Stimulated activated CD4-positive, alpha-beta T cell treated with anti-CD3 and anti-CD28 coated beads, Interleukin-15, amount 100 ng/mL, for 24 hours (primary cell): Measurements from ENCODE around the gene KCTD1.

Source experiments
- DNase-seq: peaks from one replicate; pipeline ENCODE4 v3.0.0-alpha.2; 2020

Gene KCTD1

DNA sequence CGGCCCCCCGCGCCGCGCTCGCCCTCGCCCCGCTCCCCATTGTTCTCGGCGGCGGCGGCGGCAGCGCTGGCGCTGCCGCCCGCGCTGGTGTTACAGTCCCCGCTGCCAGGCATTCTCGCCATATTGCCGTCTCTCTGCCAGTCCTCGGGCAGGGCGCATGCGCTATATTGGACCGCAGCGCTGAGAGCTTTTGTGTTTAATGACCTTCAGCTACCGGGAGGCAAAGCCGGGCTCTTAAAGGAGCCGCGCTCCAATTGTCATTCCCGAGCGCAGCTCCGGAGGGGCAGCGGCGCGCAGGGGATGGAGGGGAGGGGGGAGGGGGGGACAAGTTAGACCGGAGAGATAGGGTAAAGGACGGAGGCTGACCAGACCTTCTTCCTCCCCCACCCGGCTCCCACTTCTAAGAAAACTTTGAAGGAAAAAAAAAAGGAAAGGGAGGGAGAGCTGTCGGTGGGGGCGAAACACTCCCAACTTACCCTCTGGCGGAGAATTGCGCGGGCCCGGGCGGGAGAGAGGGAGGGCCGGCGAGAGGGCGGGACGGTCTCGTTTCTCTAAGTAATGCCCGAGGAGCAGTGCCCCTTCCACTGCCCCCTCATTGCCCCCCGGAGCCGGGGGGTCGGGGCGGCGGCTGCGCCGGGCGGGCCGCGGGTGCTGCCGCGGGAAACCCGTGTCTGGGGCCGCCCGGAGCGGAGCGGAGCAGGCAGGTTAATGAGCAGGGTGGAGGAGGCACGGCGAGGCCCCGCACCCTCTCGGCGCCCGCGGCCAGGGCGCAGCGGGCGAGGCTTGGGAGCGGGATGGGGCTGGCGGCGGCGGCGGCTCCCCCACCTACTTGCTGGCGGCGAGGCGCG is at the start of gene KCTD1:
Gene KCTD1 (minus strand): TSS at position 139 of the 848 bp plus-strand sequence. CDS start 17 bp downstream, at position 122.
- DNase-seq, result peak; percentile 83

DNA sequence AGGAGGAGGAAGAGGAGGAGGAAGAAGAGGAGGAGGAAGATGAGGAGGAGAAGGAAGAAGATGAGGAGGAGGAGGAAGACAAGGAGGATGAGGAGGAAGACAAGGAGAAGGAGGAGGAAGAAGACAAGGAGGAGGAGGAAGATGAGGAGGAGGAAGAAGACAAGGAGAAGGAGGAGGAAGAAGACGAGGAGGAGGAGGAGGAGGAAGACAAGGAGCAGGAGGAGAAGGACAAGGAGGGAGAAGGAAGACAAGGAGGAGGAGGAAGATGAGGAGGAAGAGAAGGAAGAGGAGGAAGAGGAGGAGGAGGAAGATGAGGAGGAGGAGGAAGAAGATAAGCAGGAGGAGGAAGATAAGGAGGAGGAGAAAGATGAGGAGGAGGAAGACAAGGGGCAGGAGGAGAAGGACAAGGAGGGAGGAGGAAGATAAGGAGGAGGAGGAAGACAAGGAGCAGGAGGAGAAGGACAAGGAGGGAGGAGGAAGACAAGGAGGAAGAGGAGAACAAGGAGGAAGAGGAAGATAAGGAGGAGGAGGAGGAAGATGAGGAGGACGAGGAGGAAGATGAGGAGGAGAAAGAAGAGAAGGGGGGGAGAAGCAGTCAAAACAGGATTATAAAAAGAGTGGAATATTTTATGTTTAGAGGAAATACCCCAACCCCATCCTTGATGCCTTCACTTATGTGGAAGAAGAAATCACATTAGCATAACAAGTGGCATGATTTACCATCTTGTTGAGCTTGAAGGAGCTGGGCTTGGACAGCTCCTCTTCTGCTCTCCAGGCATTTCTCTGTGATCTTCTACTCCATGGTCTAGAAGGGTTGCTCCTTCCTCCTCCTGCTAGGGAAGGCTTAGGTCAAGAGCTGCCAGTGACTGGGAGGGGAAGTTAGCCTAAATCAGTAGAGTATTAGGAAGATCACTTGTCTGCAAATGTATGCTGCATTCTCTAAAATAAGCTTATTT is 45.3 kb upstream of the KCTD1 start:
- DNase-seq, result no peak

DNA sequence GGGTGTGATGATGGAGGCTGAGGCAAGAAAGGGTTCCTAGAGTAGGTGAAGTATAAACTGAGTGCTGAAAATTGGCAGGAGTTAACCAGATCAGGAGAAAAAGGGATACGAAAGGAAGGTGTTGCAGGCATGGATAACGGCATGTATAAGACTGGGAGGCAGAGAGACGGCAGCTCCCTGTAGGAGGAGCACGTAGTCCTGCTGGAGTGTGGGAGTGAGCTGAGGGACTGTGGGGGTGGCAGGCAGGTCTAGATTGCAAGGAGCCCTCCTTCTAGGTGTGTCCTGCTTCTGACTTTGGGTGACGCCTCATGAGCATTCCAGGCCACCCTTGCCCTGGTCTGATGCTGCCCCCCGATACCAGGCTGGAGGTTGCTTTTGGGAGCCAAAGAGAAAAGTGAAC is 36.4 kb upstream of the KCTD1 start:
- no peak for DNase-seq

DNA sequence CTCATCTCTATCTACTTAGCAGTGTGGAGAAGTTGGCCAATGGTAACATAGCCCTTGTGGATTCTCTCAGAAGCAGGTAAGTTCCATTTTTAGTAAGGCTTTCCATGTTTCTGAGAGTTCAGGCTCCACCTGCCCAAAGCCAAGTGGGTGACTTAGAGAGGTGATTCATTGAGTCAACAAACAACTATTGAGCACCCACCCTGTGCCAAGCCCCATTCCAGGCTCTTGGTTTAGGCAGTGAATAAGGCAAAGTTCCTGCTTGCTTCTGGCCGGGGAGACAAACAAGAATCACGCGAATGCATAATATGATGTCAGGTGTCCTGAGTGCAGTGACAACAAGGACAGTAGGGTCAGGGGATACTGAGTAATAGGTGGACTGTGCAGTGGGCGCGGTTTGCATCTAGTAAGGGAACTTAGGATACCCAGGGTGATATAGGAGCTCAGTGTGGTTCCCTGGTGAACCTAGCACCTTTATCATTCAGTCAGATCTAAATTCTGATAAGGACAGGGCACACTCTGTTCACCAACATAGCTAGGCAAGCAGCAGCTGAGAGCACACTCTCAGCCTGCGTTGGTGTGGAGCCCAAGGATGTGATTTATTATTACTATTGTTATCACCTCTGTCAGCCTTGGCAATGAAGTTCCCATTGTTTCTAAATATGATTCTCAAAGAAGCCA is 31.7 kb upstream of the KCTD1 start:
- DNase-seq, result no peak

DNA sequence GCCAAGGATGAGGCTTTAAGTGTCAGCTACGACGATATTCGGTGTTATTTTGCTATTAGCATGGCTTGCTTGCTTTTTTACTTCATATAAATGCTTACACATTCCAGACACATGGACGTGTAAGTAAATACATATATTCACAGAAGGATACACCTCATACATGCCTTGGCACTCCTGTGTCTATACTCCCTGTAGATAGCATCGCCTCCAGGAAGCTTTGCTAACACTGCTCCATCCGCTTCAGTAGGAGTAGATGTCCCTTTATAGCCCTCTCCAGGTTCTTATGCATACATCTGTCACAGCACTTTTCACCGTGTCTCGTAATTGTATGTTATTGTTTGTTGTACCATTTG is 27.5 kb upstream of the KCTD1 start:
- DNase-seq, result no peak

DNA sequence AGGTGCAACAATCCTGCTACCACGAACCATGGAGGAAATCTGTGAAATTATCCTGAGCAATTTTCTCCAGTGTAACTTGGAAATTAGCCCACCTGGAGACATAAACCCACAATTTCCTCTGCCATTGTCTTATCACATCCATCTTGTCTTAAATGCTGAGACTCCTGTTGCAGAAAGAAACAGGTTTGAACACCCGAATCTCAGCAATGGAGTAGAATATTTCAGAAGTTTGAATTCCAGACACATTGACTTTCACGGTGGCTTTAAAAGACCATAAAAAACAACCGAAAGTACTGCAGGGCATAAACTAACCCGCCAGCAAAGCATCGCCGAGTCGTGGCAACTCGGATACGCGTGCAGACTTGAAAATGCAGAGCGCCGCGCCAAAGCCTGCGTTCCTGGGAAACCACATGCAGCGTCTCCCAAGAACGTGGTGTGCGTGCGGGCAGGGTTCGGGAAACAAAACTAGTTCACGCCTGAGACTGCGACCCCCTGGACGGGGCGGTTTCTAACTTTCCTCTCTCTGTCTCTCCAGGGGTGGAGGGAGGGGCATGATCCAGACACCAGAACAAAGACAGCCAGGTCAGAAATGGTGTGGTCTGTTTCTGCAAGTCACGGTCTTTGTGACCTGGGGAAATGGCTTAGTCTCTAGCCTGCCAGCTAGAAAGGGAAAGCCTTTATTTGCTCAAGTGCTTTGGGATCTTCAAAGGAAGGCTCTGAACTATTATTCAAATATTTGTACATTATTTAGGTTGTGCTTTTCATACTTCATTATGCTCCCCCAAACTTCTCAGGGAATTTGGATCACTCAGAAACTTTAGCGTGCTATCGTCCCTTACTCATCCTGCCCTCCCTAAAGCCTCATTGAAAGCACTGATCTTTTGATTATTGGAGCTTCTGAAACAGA is 26.9 kb upstream of the KCTD1 start:
- peak; percentile 21 for DNase-seq

DNA sequence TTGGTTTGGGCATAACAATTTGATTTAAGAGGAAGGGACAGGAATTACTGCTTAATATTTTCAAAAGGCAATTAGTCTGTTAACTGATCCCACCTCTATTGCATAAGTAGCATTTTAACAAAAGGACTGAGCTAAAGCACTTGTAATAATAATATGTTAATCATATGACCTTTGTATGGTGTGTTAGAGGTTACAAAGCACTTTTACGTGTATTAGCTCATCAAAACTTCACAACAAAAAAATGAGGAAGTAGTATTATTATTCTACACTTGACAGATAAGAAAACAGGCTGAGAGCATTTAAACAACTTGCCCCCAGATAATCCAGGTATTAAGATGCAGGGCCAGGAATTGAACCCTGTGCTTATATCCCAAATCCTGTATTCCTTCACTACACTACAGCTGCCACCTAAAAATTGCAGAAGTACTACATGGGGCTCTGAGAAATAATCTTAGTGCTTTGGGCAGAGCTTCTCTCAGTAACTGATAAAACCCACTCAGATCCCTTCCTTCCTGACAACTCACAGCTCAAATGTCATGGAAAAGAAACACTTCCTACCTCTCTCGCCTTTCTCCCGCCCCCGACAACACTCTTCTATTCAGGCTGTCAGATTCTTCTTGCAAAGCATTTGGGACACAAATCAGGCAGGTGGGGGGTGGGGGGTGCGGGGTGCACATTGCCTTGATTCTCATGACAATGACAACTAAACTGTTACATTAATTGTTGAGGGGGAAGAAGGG is 20.7 kb upstream of the KCTD1 start:
- no peak for DNase-seq

DNA sequence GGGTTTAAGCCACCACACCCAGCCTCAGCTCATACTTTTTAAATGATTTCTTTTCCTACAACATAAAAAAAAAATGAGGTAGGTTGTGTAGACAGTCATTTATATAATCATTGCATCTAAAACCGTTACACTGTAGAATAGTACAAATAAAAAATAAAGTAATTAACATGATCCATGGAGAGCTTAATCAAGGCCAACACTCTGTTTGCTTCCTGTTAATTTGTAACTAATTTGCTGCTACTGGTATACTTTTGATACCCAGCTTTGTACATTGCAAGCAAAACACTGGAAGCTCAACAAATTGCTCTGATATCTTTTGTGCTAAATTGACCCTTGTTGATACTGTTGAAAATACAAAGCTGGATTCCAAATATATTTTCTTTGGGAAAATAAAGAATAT is 20.2 kb upstream of the KCTD1 start:
- no peak for DNase-seq

DNA sequence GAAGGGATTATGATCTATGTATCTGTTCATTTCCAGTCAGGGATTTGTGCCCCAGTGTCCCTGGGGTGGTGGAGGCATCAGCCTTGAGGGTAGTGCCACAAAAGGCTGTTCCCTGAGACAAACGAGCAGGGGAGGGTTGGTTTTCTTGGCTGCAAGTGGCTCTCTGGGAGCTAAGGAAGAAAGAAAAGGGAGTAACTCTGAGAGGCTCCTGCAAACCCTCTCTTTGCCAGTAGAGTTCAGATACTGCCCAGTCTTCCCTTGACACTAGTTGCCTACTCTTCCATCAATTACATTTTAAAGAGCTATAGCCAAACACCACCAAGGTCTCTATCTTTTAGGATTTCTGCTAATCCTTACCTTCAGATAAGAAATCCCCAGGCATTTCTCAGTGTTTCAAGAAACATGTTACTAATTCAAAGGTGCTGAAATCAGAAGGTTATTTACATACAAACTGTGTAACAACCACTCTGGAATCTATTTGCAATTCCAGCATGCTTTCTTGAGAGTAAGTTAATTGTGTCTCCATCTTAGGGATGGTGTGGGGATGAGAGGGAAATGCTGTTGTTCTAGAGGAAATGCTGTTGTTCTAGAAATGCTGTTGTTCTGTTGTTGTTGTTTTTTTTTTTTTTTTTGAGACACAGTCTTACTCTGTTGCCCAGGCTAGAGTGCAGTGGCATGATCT is 18.7 kb upstream of the KCTD1 start:
- no peak for DNase-seq

DNA sequence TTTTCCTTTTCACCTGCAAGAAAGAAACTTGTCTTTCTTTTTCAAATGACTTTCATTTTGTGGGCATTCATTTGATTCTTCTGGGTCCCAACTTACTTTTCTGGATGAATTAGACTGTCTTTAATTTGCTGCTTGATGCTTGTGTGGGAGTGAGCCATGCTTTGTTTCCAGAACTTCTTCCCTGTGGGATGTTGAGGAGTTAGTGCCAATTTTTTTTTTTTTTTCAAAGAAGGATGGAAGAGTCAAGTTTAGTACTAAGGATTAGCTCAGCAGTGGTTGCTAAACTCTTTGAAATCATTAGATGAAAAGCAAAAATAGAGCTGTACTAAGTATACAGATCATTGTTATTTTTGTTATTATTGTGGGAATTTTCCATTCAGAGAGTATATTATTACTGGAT is 17.2 kb upstream of the KCTD1 start:
- no peak for DNase-seq

DNA sequence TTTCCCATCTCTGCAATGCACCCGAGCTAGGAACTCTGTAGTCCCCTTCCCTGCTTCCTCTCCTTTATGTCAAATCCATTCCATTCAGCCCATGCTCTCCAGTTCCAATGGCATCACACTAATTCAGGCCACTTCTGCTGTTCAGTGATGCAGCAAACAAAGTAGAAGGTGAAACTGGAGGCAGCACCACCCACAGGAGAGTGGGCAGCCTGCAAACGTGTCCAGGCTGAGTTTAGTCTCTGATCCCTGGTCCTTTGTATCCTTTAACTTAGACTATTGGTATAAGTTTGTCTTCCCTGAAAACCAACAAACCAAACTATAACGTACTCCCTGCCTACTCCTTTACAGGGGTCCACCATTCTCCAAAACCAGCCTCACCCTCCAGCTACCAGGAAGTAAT is 14.7 kb upstream of the KCTD1 start:
- no peak for DNase-seq

DNA sequence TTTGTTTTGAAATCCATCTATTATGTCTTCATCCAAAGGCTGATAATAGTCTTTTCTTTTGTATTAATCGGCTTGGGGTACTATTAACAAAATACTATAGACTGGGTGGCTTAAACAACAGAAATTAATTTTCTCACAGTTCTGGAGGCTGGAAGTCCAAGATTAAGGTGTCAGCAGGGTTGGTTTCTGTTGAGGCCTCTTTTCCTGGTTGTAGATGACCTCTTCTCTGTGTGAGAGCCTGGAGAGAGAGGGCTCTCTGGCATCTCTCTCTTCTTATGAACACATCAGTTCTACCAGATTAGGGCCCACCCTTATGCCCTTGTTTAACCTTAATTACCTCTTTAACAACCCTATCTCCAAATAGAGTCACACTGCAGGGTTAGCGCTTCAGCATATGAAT is 14.2 kb upstream of the KCTD1 start:
- no peak for DNase-seq

DNA sequence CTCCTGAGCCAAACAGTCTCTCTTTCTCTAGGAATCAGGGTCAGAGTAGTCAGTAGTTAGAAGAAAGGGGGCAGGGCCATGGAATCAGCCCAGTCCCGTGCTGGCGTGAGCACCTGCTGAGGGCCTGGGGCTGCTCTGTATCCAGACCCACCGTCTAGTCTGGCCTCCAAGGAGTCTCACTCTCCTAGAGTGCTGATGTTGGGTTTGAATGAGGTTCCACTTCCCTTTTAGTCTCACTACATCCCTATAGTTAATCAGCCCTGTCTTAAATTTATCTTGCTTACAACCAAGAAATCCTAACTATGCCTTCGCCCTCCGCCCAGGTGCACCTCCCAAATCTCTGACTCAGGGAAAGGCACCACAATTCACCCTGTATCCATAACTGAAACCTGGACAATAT is 13.4 kb upstream of the KCTD1 start:
- no peak for DNase-seq

DNA sequence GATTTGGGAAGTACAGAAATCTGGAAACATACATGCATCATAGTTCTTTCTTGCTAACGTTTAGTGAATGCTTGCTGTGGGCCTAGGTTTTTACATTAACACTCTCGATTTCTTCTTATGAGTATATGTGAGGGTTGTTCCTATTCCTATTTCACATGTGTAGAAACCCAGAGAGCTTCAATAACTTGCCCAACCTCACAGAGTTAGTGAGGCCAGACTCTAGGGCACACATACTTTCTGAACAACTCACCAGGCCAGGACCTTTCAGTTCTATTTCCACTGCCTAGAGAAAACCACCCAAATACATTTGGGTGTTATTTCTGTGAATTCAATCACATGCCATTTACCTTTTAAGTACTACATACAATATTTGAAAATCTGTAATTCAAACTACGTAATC is 8.2 kb upstream of the KCTD1 start:
- DNase-seq, result no peak

DNA sequence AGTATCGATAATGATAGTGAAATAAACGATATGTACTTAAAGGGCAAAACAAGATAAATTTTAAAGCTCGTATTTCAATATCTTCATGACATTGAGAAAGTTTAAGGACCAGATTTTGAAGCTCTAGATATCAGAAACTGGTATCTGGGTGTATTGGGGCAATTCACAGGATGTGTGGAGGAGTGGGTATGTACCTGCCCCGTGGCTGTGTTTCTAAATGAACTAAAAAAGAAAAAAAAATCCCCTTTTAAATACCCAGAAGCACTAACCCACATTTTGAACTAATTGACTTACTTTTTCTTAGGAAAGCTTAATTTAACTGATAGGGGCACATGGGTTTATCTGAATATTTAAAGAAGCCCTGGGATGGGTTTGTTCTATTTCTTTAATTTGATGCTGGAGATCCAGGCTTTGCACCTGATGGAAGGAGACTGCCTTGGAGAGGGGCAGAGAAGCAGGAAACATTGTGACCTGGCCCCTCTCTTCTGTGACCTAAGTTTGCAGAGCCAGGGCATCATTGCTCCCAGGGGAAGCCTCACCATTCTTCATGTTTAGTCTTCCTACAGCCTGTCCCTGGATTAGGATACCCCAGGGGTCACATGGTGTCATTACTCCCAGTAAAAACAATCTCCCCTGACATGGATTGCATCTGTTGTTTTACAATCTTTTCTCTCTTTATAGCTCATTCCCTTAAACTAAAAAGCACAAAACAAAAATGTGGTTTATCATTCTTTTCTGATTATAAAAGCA is 7.6 kb upstream of the KCTD1 start:
- no peak for DNase-seq

DNA sequence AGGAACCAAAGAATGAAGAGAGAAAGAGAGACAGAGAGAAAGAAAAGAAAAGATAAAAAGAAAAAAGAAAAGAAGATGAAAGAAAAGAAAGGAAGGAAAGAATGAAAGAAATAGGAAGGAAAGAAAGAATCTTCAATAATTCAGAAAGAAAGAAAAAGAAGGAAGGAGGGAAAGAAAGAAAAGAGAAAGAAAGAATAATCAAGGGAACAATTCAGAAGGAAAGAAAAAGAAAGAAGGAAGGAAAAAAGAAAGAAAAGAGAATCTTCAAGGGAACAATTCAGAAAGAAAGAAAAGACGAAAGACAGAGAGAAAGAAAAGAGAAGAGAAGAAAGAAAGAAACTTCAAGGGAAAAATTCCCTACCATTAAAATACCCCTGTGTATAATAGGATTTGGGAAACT is 5.6 kb upstream of the KCTD1 start:
- no peak for DNase-seq

DNA sequence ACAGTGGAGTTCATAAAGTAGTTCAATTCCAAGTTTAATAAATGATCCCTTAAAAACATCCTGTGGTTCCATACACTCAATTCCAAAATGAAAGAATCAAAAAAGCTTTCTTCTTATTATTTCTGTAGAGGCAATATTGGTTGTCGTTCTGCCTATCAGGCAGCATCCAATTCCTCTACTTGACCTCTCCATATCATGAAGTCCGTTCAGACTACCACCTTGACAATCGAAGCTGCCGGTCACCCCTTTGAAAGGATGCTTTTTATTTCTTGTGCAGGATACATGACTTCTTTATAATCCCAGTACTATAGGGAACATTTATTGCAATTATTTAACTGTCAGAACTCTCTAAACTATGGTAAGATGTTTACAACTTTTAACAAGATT is 3.3 kb upstream of the KCTD1 start:
- no peak for DNase-seq

DNA sequence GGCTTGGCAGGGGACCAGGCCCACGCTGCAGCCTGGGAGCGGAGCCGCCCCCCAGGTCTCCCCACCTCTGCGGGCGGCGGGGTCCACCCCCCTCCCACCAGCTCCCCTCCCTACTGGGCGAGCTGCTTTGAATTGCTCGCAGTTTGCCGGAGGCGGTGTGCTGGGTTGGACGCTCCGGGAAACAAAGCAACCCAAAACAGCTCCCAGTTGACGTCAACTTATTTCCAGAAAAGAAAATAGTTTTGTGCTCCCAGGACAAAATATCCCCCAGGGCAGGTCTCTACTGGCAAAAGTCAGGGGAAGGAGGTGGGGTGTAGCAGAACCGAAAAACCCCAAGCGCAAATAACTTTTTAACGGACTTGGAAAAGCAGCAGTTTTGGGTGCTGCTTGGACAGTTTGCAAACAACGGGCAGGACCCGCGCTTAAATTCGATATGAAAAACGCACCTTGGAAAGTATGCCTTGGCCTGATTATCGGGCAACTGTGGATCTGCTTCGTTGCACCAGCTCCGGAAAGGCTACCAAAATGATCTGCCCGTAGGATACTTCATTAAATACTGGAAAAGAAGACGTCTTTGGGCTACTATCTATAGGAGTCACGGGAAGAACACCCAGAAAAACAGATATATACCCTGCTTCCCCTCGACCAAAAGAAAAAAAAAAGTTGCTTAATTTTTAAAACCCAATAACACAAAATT is 2.8 kb upstream of the KCTD1 start:
- no peak for DNase-seq

DNA sequence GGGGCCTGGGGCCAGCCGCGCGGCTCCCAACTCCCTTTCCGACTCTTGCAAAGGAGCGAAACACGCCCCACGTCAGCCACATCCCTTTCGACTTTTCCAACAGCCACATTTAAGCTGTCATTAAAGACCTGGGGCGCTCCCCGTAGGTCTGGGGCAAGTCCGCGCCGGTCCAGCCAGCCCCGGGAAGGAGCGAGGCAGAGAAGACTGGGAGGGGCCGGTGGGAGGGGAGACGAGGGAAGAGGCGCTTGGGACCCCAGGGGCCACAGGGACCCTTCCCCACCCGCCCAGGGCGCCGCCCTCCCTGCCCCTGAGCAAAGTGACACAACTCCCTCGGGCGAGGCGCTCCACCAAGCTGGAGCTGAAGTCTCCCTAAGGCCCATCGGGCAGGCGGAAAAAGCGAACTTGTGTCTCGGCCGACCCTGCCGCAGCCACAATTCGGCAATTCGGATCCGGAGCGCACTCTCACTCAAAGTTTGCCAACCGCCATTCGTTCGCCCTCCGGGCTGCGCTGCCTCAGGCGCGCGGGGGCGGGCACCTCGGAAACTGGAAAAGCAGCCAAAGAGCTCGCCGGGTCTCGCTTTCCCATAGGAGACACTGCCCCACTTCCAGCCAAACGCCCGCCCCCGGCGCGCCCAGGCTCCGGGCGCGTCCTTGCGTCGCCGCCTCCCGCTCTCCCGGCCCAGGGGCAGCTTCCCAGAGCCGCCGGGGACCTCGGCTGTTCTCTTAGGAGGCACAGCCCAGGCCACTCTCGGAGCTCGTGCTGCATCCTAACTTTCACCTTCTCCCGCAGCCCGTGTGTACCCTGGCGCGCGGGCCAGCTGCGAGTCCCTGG is 1.1 kb upstream of the KCTD1 start:
- DNase-seq, result peak; percentile 36
